Ishikawa (cell line): ENCODE measurements around the gene UBE3D.

Experiments
- CEBPB ChIP-seq: IDR thresholded peaks from 2 replicates; pipeline ENCODE4 v1.6.1; 2012
- CREB1 ChIP-seq: IDR thresholded peaks from 2 replicates; pipeline ENCODE4 v1.6.1; 2012; ENCODE audit warnings: low read depth
- EGR1 ChIP-seq: IDR thresholded peaks from 2 replicates; pipeline ENCODE4 v1.6.1; 2012
- EP300 ChIP-seq: IDR thresholded peaks from 2 replicates; pipeline ENCODE4 v1.6.1; 2012; ENCODE audit warnings: borderline replicate concordance
- FOXM1 ChIP-seq: IDR thresholded peaks from 2 replicates; pipeline ENCODE4 v1.6.1; 2012; ENCODE audit warnings: low read depth, borderline replicate concordance
- MAX ChIP-seq: IDR thresholded peaks from 2 replicates; pipeline ENCODE4 v1.6.1; 2012
- NFIC ChIP-seq: IDR thresholded peaks from 2 replicates; pipeline ENCODE4 v1.6.1; 2012
- RAD21 ChIP-seq: IDR thresholded peaks from 2 replicates; pipeline ENCODE4 v1.6.1; 2012; ENCODE audit warnings: low read depth
- REST ChIP-seq: IDR thresholded peaks from 2 replicates; pipeline ENCODE4 v1.6.1; 2012; ENCODE audit warnings: low read depth, mild to moderate bottlenecking
- TAF1 ChIP-seq: IDR thresholded peaks from 2 replicates; pipeline ENCODE4 v1.6.1; 2012; ENCODE audit warnings: low read depth, mild to moderate bottlenecking
- TCF12 ChIP-seq: IDR thresholded peaks from 2 replicates; pipeline ENCODE4 v1.6.1; 2012; ENCODE audit warnings: low read depth
- TEAD4 ChIP-seq: IDR thresholded peaks from 2 replicates; pipeline ENCODE4 v1.6.1; 2012
- USF1 ChIP-seq: IDR thresholded peaks from 2 replicates; pipeline ENCODE4 v1.6.1; 2012
- YY1 ChIP-seq: IDR thresholded peaks from 2 replicates; pipeline ENCODE4 v1.6.1; 2012; ENCODE audit warnings: low read depth
- ZBTB7A ChIP-seq: IDR thresholded peaks from 2 replicates; pipeline ENCODE4 v1.6.1; 2012; ENCODE audit warnings: low read depth

The UBE3D gene

GRCh38 chr6:83086751-83087150, 21.1 kb upstream of the UBE3D start:
- no peak for TF ChIP-seq RAD21
- no peak for TF ChIP-seq EGR1
- TF ChIP-seq TEAD4: no peak
- no peak for TF ChIP-seq USF1
- no peak for TF ChIP-seq TCF12
- TF ChIP-seq YY1: no peak
- no peak for TF ChIP-seq CREB1
- TF ChIP-seq REST: no peak
- no peak for TF ChIP-seq CEBPB
- TF ChIP-seq ZBTB7A: no peak
- no peak for TF ChIP-seq EP300

- TF ChIP-seq TEAD4: no peak
- TF ChIP-seq FOXM1: no peak
- no peak for TF ChIP-seq USF1
- TF ChIP-seq RAD21: no peak
- TF ChIP-seq YY1: no peak
- TF ChIP-seq TAF1: no peak
- TF ChIP-seq EP300: no peak
- TF ChIP-seq EGR1: no peak
- no peak for TF ChIP-seq NFIC
- no peak for TF ChIP-seq TCF12
- TF ChIP-seq CREB1: no peak
- no peak for TF ChIP-seq MAX
- TF ChIP-seq REST: no peak
- no peak for TF ChIP-seq ZBTB7A
- no peak for TF ChIP-seq CEBPB
These were observed 17.8 kb upstream of the UBE3D start for GRCh38 chr6:83083476-83083875.

GRCh38 chr6:83073615-83074014, 8.0 kb upstream of the UBE3D start:
- TF ChIP-seq ZBTB7A: no peak
- TF ChIP-seq NFIC: no peak
- no peak for TF ChIP-seq REST
- TF ChIP-seq USF1: no peak
- TF ChIP-seq FOXM1: no peak
- TF ChIP-seq MAX: no peak
- no peak for TF ChIP-seq CREB1
- no peak for TF ChIP-seq TEAD4
- TF ChIP-seq TAF1: no peak
- no peak for TF ChIP-seq CEBPB
- no peak for TF ChIP-seq EP300
- TF ChIP-seq EGR1: no peak
- no peak for TF ChIP-seq YY1
- TF ChIP-seq RAD21: no peak
- no peak for TF ChIP-seq TCF12

GRCh38 chr6:83072726-83073125, 7.1 kb upstream of the UBE3D start:
- TF ChIP-seq MAX (no peak), TCF12 (no peak), EGR1 (no peak), TEAD4 (no peak), NFIC (no peak), REST (no peak), USF1 (no peak), CREB1 (no peak), ZBTB7A (no peak), TAF1 (no peak), FOXM1 (no peak), YY1 (no peak), RAD21 (no peak), EP300 (no peak), CEBPB (no peak)
